Neural progenitor cell (in vitro differentiated cells): Measurements from ENCODE around the gene CEP128.

ENCODE experiments used
- CTCF ChIP-seq: fragments of 200-600 bp; sonication (generic); IDR thresholded peaks from 2 replicates; pipeline ENCODE4 v1.5.1; 2017; ENCODE audit warnings: antibody characterized with exemption, mild to moderate bottlenecking
- EZH2 ChIP-seq: fragments of 200-600 bp; sonication (generic); IDR thresholded peaks from 2 replicates; pipeline ENCODE4 v1.6.1; 2017; ENCODE audit warnings: antibody characterized with exemption, mild to moderate bottlenecking, moderate library complexity

GRCh38 chr14:80764496-80764895 is 177.0 kb downstream of the CEP128 start:
- TF ChIP-seq CTCF (no peak), EZH2 (no peak)
